Measurements from ENCODE around the gene OR6T1. TPM values are rescaled to one million over a fixed set of nuclear protein-coding genes. Genes with fewer than 3 reads are reported as not detected.

The OR6T1 gene
- total RNA-seq, 1 experiment from 2014 or later, result not detected

- POLR2A ChIA-PET, result no interaction called here
- TF ChIP-seq, protein P1, sequence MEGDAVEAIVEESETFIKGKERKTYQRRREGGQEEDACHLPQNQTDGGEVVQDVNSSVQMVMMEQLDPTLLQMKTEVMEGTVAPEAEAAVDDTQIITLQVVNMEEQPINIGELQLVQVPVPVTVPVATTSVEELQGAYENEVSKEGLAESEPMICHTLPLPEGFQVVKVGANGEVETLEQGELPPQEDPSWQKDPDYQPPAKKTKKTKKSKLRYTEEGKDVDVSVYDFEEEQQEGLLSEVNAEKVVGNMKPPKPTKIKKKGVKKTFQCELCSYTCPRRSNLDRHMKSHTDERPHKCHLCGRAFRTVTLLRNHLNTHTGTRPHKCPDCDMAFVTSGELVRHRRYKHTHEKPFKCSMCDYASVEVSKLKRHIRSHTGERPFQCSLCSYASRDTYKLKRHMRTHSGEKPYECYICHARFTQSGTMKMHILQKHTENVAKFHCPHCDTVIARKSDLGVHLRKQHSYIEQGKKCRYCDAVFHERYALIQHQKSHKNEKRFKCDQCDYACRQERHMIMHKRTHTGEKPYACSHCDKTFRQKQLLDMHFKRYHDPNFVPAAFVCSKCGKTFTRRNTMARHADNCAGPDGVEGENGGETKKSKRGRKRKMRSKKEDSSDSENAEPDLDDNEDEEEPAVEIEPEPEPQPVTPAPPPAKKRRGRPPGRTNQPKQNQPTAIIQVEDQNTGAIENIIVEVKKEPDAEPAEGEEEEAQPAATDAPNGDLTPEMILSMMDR (IDR thresholded peaks at IDR 0.05; ENCODE audit: insufficient read depth in 1 of 2, low read depth in 1 of 2, low read length in 1 of 2, severe bottlenecking in 1 of 2, unreplicated experiment in 1 of 2), result no peak
- BruUV-seq (replicated peaks), result no TSS peak
These were observed 38.7 kb downstream of the OR6T1 start for GRCh38 chr11:123904932-123905331.

DNA sequence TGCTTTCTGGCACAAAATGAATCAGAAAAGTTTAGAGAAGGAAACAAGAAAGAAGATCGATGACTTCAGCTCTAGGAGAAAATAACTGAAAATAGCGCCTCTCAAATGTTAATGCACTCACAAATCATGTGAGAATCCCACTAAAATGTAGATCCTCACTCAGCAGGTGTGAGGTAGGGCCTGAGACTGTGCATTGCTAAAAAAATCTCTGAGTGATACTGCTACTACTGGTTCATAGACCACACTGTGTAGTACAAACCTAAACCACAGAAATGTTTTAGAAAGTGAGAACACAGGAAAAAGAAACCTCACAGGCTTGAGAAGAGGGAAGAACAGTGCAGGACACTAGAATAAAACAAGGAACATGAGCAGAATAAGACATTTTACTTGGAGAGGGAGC, 39.7 kb downstream of the OR6T1 start:
- Histone ChIP-seq H3K36me3 (ENCODE audit: control insufficient read depth, insufficient read depth, low read length) (no peaks in the 10 kb centered on the region), H3K9me3 (no peaks in the 10 kb centered on the region), H3K27me3 (replicated peaks; ENCODE audit: control insufficient read depth, insufficient read depth, low read length) (no peaks in the 10 kb centered on the region), H3K4me3 (ENCODE audit: low read depth, low read length) (no peak overlapping the region), H3K4me1 (no peaks in the 10 kb centered on the region)
- Mint-ChIP-seq H3K27me3 (ENCODE audit: insufficient read depth, unreplicated experiment) (peaks cover 18% of the 10 kb centered on the region), H3K9me3 (ENCODE audit: unreplicated experiment) (no peaks in the 10 kb centered on the region), H3K36me3 (ENCODE audit: insufficient read depth, unreplicated experiment) (no peaks in the 10 kb centered on the region), H3K4me1 (ENCODE audit: low read depth, unreplicated experiment) (no peaks in the 10 kb centered on the region), H3K4me3 (ENCODE audit: unreplicated experiment) (no peak overlapping the region), H3K27ac (ENCODE audit: unreplicated experiment) (no peak overlapping the region)
- intact Hi-C loops (cut with micrococcal nuclease; ENCODE audit: unreplicated experiment), result no loop called here
- DNase-seq, result no peak
- ChIA-PET CTCF (no interaction called here), POLR2A (no interaction called here)
- TF ChIP-seq, protein P1 (IDR thresholded peaks at IDR 0.05; ENCODE audit: insufficient read depth in 1 of 2, low read depth in 1 of 2, low read length in 1 of 2, severe bottlenecking in 1 of 2, unreplicated experiment in 1 of 2), result no peak
- no TSS peak for BruUV-seq (replicated peaks)

More at GRCh38 chr11:123904932-123905331, 38.7 kb downstream of the OR6T1 start:
- CTCF ChIA-PET, result no interaction called here
- H3K27me3 ChIP-seq (replicated peaks; ENCODE audit: control insufficient read depth, insufficient read depth, low read length), result no peaks in the 10 kb centered on the region
- H3K9me3 Mint-ChIP-seq (ENCODE audit: unreplicated experiment), result no peaks in the 10 kb centered on the region
- no peaks in the 10 kb centered on the region for H3K9me3 ChIP-seq
- H3K4me3 ChIP-seq (ENCODE audit: low read depth, low read length), result no peak overlapping the region
- no peaks in the 10 kb centered on the region for H3K36me3 ChIP-seq (ENCODE audit: control insufficient read depth, insufficient read depth, low read length)
- H3K27me3 Mint-ChIP-seq (ENCODE audit: insufficient read depth, unreplicated experiment), result peaks cover 18% of the 10 kb centered on the region
- no peak overlapping the region for H3K27ac Mint-ChIP-seq (ENCODE audit: unreplicated experiment)
- intact Hi-C loops (cut with micrococcal nuclease; ENCODE audit: unreplicated experiment), result no loop called here
- no peak for DNase-seq
- H3K4me1 ChIP-seq, result no peaks in the 10 kb centered on the region
- H3K4me1 Mint-ChIP-seq (ENCODE audit: low read depth, unreplicated experiment), result no peaks in the 10 kb centered on the region
- no peaks in the 10 kb centered on the region for H3K36me3 Mint-ChIP-seq (ENCODE audit: insufficient read depth, unreplicated experiment)
- H3K4me3 Mint-ChIP-seq (ENCODE audit: unreplicated experiment), result no peak overlapping the region

DNA sequence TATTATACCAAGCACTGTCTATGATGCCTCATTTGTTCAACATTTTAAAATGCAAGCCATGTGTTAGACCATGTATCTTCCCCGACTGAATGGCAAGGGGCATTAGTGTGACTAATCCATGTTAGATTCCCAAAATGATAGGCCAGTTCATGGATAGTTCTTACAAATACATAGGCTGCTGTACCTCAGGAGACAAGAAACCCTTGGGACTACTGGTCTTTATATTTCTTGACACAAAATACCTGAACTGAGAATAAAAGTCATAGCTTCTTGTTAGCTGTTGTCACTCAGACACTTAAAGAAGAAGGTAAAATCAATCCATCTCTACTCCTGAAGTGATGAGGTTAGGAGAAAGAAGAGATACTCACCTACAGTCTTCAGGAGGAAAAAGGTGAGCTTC, 41.8 kb downstream of the OR6T1 start, which contains the start of gene OR8D4:
TSS of gene OR8D4 (plus strand) at position 301 of the 400 bp plus-strand sequence. CDS start 4,265 bp downstream, outside the sequence.
- Mint-ChIP-seq H3K4me1 (ENCODE audit: low read depth, unreplicated experiment) (no peaks in the 10 kb centered on the region), H3K27me3 (ENCODE audit: insufficient read depth, unreplicated experiment) (peaks cover 13% of the 10 kb centered on the region), H3K27ac (ENCODE audit: unreplicated experiment) (no peak within 1 kb of the TSS), H3K9me3 (ENCODE audit: unreplicated experiment) (no peaks in the 10 kb centered on the region), H3K4me3 (ENCODE audit: unreplicated experiment) (no peak within 1 kb of the TSS), H3K36me3 (ENCODE audit: insufficient read depth, unreplicated experiment) (no peaks in the 10 kb centered on the region)
- no peak for DNase-seq
- Histone ChIP-seq H3K36me3 (ENCODE audit: control insufficient read depth, insufficient read depth, low read length) (no peaks in the 10 kb centered on the region), H3K4me3 (ENCODE audit: low read depth, low read length) (no peak within 1 kb of the TSS), H3K4me1 (no peaks in the 10 kb centered on the region), H3K27me3 (replicated peaks; ENCODE audit: control insufficient read depth, insufficient read depth, low read length) (no peaks in the 10 kb centered on the region), H3K9me3 (no peaks in the 10 kb centered on the region)
- POLR2A ChIA-PET, result no interaction called here
- TF ChIP-seq, protein P1 (IDR thresholded peaks at IDR 0.05; ENCODE audit: insufficient read depth in 1 of 2, low read depth in 1 of 2, low read length in 1 of 2, severe bottlenecking in 1 of 2, unreplicated experiment in 1 of 2), result no peak
- CTCF ChIA-PET, result no interaction called here
- no TSS peak for BruUV-seq (replicated peaks)
- intact Hi-C loops (cut with micrococcal nuclease; ENCODE audit: unreplicated experiment), result no loop called here

Data from Caco-2 (cell line).